Germinal center (tissue), 1 donor: Measurements from ENCODE around the gene ACTN1.
"Not testable (repeated sequence)": the region's sequence is repeated elsewhere in the genome, so short reads cannot be mapped to it uniquely, and the experiment has no call there.

Source experiments
- DNase-seq: peaks from one replicate; pipeline ENCODE4 v3.0.0; 2012; ENCODE audit warnings: mixed read lengths, low spot score

Gene ACTN1

GRCh38 chr14:68979021-68979721, at the start of gene ACTN1:
ACTN1 (minus strand) TSS chr14:68979302; CDS start chr14:68979056, 246 bp downstream.
- peak; percentile 34 for DNase-seq

GRCh38 chr14:69027242-69027913, 48.3 kb upstream of the ACTN1 start:
- no peak for DNase-seq

- no peak for DNase-seq
Observed at GRCh38 chr14:69023035-69023434, 43.9 kb upstream of the ACTN1 start.

GRCh38 chr14:69022093-69022492, 43.0 kb upstream of the ACTN1 start:
- DNase-seq = not testable (repeated sequence)

- DNase-seq = no peak
Observed at GRCh38 chr14:69017706-69018105, 38.6 kb upstream of the ACTN1 start.

- no peak for DNase-seq
Observed at GRCh38 chr14:69014829-69015259, 35.7 kb upstream of the ACTN1 start.

GRCh38 chr14:69013943-69014782, 35.1 kb upstream of the ACTN1 start:
- DNase-seq = no peak

- no peak for DNase-seq
Observed at GRCh38 chr14:69012256-69012953, 33.3 kb upstream of the ACTN1 start.

- DNase-seq = no peak
Observed at GRCh38 chr14:69010648-69011047, 31.5 kb upstream of the ACTN1 start.

GRCh38 chr14:69008421-69008884, 29.4 kb upstream of the ACTN1 start:
- DNase-seq = no peak

GRCh38 chr14:69006346-69006745, 27.2 kb upstream of the ACTN1 start:
- no peak for DNase-seq

GRCh38 chr14:69005432-69006148, 26.5 kb upstream of the ACTN1 start:
- no peak for DNase-seq

GRCh38 chr14:69004731-69005431, 25.8 kb upstream of the ACTN1 start:
- no peak for DNase-seq

GRCh38 chr14:69003626-69004025, 24.5 kb upstream of the ACTN1 start:
- DNase-seq = no peak

GRCh38 chr14:69002069-69002468, 23.0 kb upstream of the ACTN1 start:
- DNase-seq = no peak

- DNase-seq = no peak
Observed at GRCh38 chr14:69001375-69001774, 22.3 kb upstream of the ACTN1 start.

GRCh38 chr14:68998062-68998461, 19.0 kb upstream of the ACTN1 start:
- DNase-seq = no peak

GRCh38 chr14:68995731-68996130, 16.6 kb upstream of the ACTN1 start:
- DNase-seq = no peak

- no peak for DNase-seq
Observed at GRCh38 chr14:68994056-68994455, 15.0 kb upstream of the ACTN1 start.

- no peak for DNase-seq
Observed at GRCh38 chr14:68987653-68988036, 8.5 kb upstream of the ACTN1 start.
